Occipital lobe (tissue), 2 donors: ENCODE measurements around the gene GRIK2. TPM values are rescaled to one million over a fixed set of nuclear protein-coding genes. Genes with fewer than 3 reads are reported as not detected.
"Not testable (repeated sequence)": the region's sequence is repeated elsewhere in the genome, so short reads cannot be mapped to it uniquely, and the experiment has no call there.

ENCODE experiments used
- DNase-seq: peaks from one replicate; lab custom pipeline; 2025; lab: John Stamatoyannopoulos, UW
- total RNA-seq: library from RNA; depleted of rRNA; stranded (reverse); fragments of >200 nt; gene quantifications from one replicate; pipeline ENCODE4 v1.2.3, GENCODE V29; 2014

GRIK2 gene
- total RNA-seq, 1 donor from 2014 or later, result 82.7 TPM

GRCh38 chr6:102015431-102015830 lies 621.9 kb downstream of the GRIK2 start:
- DNase-seq, result no peak

- DNase-seq, result no peak
Observed at GRCh38 chr6:102022281-102022680, 628.8 kb downstream of the GRIK2 start.

GRCh38 chr6:102022803-102023202 lies 629.3 kb downstream of the GRIK2 start:
- no peak for DNase-seq

GRCh38 chr6:102023977-102024657 lies 630.6 kb downstream of the GRIK2 start:
- DNase-seq, result no peak

- DNase-seq, result no peak
Observed at GRCh38 chr6:102026649-102027048, 633.1 kb downstream of the GRIK2 start.

GRCh38 chr6:102028176-102028575 lies 634.7 kb downstream of the GRIK2 start:
- DNase-seq, result no peak

- no peak for DNase-seq
Observed at GRCh38 chr6:102038964-102039363, 645.5 kb downstream of the GRIK2 start.

- DNase-seq, result no peak
Observed at GRCh38 chr6:102039441-102039840, 645.9 kb downstream of the GRIK2 start.

- no peak for DNase-seq
Observed at GRCh38 chr6:102051001-102051400, 657.5 kb downstream of the GRIK2 start.

GRCh38 chr6:102051720-102052119 lies 658.2 kb downstream of the GRIK2 start:
- DNase-seq, result no peak

GRCh38 chr6:102064142-102064541 lies 670.6 kb downstream of the GRIK2 start:
- no peak for DNase-seq

GRCh38 chr6:102066301-102066700 lies 672.8 kb downstream of the GRIK2 start:
- no peak for DNase-seq

- no peak for DNase-seq
Observed at GRCh38 chr6:102068349-102068929, 674.9 kb downstream of the GRIK2 start.

- no peak for DNase-seq
Observed at GRCh38 chr6:102075539-102075938, 682.0 kb downstream of the GRIK2 start.

GRCh38 chr6:102085257-102085656 lies 691.7 kb downstream of the GRIK2 start:
- DNase-seq, result no peak

GRCh38 chr6:102088160-102088559 lies 694.7 kb downstream of the GRIK2 start:
- DNase-seq, result not testable (repeated sequence)

GRCh38 chr6:102114402-102114801 lies 720.9 kb downstream of the GRIK2 start:
- no peak for DNase-seq

- DNase-seq, result no peak
Observed at GRCh38 chr6:102115911-102116310, 722.4 kb downstream of the GRIK2 start.

GRCh38 chr6:102118034-102118433 lies 724.5 kb downstream of the GRIK2 start:
- DNase-seq, result no peak
